WTC11 (cell line): ENCODE data around the gene SP140L. TPM values are rescaled to one million over a fixed set of nuclear protein-coding genes. Genes with fewer than 3 reads are reported as not detected.

Experiments
- ATAC-seq: fragments of 200-7000 bp; cut with Tn5 transposase; 2 replicates; pipeline ENCODE4 v1.10.0; 2021; ENCODE audit warnings: mild to moderate bottlenecking, moderate library complexity
- CTCF ChIA-PET: fragments of 300-600 bp; sonication (Branson Sonifier 250); formaldehyde crosslinking; loops from one replicate; lab custom pipeline; 2021; ENCODE audit warnings: antibody characterized with exemption; lab: Charles Lee
- POLR2A ChIA-PET: fragments of 350-600 bp; sonication (Branson Sonifier 250); formaldehyde crosslinking; loops from one replicate; lab custom pipeline; 2021; ENCODE audit warnings: antibody characterized with exemption; lab: Charles Lee
- DNase-seq: peaks from one replicate; pipeline ENCODE4 v3.0.0; 2021; ENCODE audit warnings: low spot score
- H3K27ac Mint-ChIP-seq: 2 replicates; pipeline ENCODE4 v1.8.0; 2021; ENCODE audit warnings: mixed read lengths
- H3K27me3 Mint-ChIP-seq: 2 replicates; pipeline ENCODE4 v1.8.0; 2021; ENCODE audit warnings: low read depth, mild to moderate bottlenecking, moderate library complexity, mixed read lengths
- H3K36me3 Mint-ChIP-seq: 2 replicates; pipeline ENCODE4 v1.8.0; 2021; ENCODE audit warnings: mixed read lengths
- H3K4me1 Mint-ChIP-seq: 2 replicates; pipeline ENCODE4 v1.8.0; 2022; ENCODE audit warnings: mixed read lengths
- H3K4me3 Mint-ChIP-seq: 2 replicates; pipeline ENCODE4 v1.8.0; 2021; ENCODE audit warnings: mild to moderate bottlenecking, moderate library complexity, mixed read lengths
- H3K9me3 Mint-ChIP-seq: 2 replicates; pipeline ENCODE4 v1.8.0; 2021; ENCODE audit warnings: mixed read lengths
- CREB1 ChIP-seq: sonication (generic); formaldehyde crosslinking; IDR thresholded peaks from 2 replicates; pipeline ENCODE4 v1.8.0; 2023; ENCODE audit warnings: mild to moderate bottlenecking, missing genetic modification reagents
- ELF4 ChIP-seq: sonication (generic); formaldehyde crosslinking; IDR thresholded peaks from 2 replicates; pipeline ENCODE4 v1.8.1; 2022; ENCODE audit warnings: low read depth, mild to moderate bottlenecking, moderate library complexity, missing genetic modification reagents
- EMX1 ChIP-seq: fragments of 250-450 bp; sonication (Bioruptor Pico); IDR thresholded peaks from 2 replicates; pipeline ENCODE4 v1.8.0; 2021; ENCODE audit warnings: mild to moderate bottlenecking
- ETV6 ChIP-seq: sonication (generic); formaldehyde crosslinking; IDR thresholded peaks from 2 replicates; pipeline ENCODE4 v1.8.1; 2022; ENCODE audit warnings: mild to moderate bottlenecking, missing genetic modification reagents
- FOXJ3 ChIP-seq: sonication (generic); formaldehyde crosslinking; IDR thresholded peaks from 2 replicates; pipeline ENCODE4 v1.9.0; 2021; ENCODE audit warnings: missing genetic modification reagents, mild to moderate bottlenecking, borderline replicate concordance
- FOXK1 ChIP-seq: sonication (generic); formaldehyde crosslinking; IDR thresholded peaks from 2 replicates; pipeline ENCODE4 v1.8.0; 2022; ENCODE audit warnings: mild to moderate bottlenecking, moderate library complexity, missing genetic modification reagents
- HMGA2 ChIP-seq: fragments of 250-450 bp; sonication (Bioruptor Pico); IDR thresholded peaks from 2 replicates; pipeline ENCODE4 v1.4.0; 2021; ENCODE audit warnings: mild to moderate bottlenecking, moderate library complexity
- JAZF1 ChIP-seq: fragments of 250-450 bp; sonication (Bioruptor Pico); IDR thresholded peaks from 2 replicates; pipeline ENCODE4 v1.9.0; 2021; ENCODE audit warnings: moderate library complexity, mild to moderate bottlenecking, inconsistent platforms
- MYBL2 ChIP-seq: sonication (generic); formaldehyde crosslinking; IDR thresholded peaks from 2 replicates; pipeline ENCODE4 v1.8.1; 2023; ENCODE audit warnings: mild to moderate bottlenecking, moderate library complexity, missing genetic modification reagents
- OVOL2 ChIP-seq: fragments of 250-450 bp; sonication (Bioruptor Pico); IDR thresholded peaks from 2 replicates; pipeline ENCODE4 v1.9.0; 2021; ENCODE audit warnings: mild to moderate bottlenecking, borderline replicate concordance
- RORB ChIP-seq: fragments of 250-450 bp; sonication (Bioruptor Pico); IDR thresholded peaks from 2 replicates; pipeline ENCODE4 v1.9.0; 2021; ENCODE audit warnings: mild to moderate bottlenecking
- SMAD3 ChIP-seq: sonication (generic); formaldehyde crosslinking; IDR thresholded peaks from 2 replicates; pipeline ENCODE4 v1.8.0; 2022; ENCODE audit warnings: missing genetic modification reagents, mild to moderate bottlenecking, borderline replicate concordance
- TEAD1 ChIP-seq: sonication (generic); formaldehyde crosslinking; IDR thresholded peaks from 2 replicates; pipeline ENCODE4 v1.8.0; 2022; ENCODE audit warnings: mild to moderate bottlenecking, missing genetic modification reagents
- TEAD4 ChIP-seq: sonication (generic); formaldehyde crosslinking; IDR thresholded peaks from 2 replicates; pipeline ENCODE4 v1.8.0; 2022; ENCODE audit warnings: mild to moderate bottlenecking, missing genetic modification reagents
- ZNF232 ChIP-seq: sonication (generic); formaldehyde crosslinking; IDR thresholded peaks from 2 replicates; pipeline ENCODE4 v1.8.0; 2022; ENCODE audit warnings: mild to moderate bottlenecking, missing genetic modification reagents
- ZNF396 ChIP-seq: fragments of 250-450 bp; sonication (Bioruptor Pico); IDR thresholded peaks from 2 replicates; pipeline ENCODE4 v1.8.0; 2021; ENCODE audit warnings: mild to moderate bottlenecking, moderate library complexity, borderline replicate concordance
- total RNA-seq: library from RNA; stranded (reverse); gene quantifications from 3 replicates; pipeline ENCODE4 v1.2.3, GENCODE V29; 2021
- TF ChIP-seq, protein P1 (sequence below): sonication (generic); formaldehyde crosslinking; IDR thresholded peaks from 2 replicates; pipeline ENCODE4 v1.8.1; 2023; ENCODE audit warnings: mild to moderate bottlenecking, missing genetic modification reagents, moderate library complexity
- TF ChIP-seq, protein P2 (sequence below): sonication (generic); formaldehyde crosslinking; IDR thresholded peaks from 2 replicates; pipeline ENCODE4 v1.8.0; 2022; ENCODE audit warnings: mild to moderate bottlenecking, missing genetic modification reagents
- TF ChIP-seq, protein P3 (sequence below): sonication (generic); formaldehyde crosslinking; IDR thresholded peaks from 2 replicates; pipeline ENCODE4 v1.8.0; 2023; ENCODE audit warnings: missing genetic modification reagents, mild to moderate bottlenecking, borderline replicate concordance
- TF ChIP-seq, protein P4 (sequence below): sonication (generic); formaldehyde crosslinking; IDR thresholded peaks from 2 replicates; pipeline ENCODE4 v1.8.0; 2022; ENCODE audit warnings: mild to moderate bottlenecking, missing genetic modification reagents
- TF ChIP-seq, protein P5 (sequence below): sonication (generic); formaldehyde crosslinking; IDR thresholded peaks from 2 replicates; pipeline ENCODE4 v1.8.1; 2023; ENCODE audit warnings: mild to moderate bottlenecking, missing genetic modification reagents
- TF ChIP-seq, protein P6 (sequence below): fragments of 250-450 bp; sonication (Bioruptor Pico); IDR thresholded peaks from 2 replicates; pipeline ENCODE4 v1.9.0; 2021; ENCODE audit warnings: mild to moderate bottlenecking
- TF ChIP-seq, protein P7 (sequence below): sonication (generic); formaldehyde crosslinking; IDR thresholded peaks from 2 replicates; pipeline ENCODE4 v1.8.0; 2023; ENCODE audit warnings: missing genetic modification reagents

The SP140L gene
- total RNA-seq, 1 experiment from 2014 or later: 3.2 TPM

DNA sequence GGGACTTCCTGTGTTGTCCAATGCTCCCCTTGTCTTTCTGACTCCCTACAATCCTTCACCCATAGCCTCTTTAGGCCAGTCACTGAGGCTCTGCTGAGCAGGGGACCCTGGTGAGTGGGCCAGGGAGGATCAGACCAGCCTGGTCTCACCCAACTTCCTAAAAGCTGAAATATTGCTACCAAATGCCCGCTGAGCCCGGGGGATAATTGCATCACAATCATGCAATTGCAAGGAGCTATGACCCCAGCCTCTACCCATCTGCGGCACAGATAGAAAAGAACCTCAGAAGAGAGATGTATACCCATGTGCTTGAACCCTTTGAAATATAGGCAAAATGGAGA lies 85.3 kb downstream of the SP140L start:
- POLR2A ChIA-PET: no interaction called here
- H3K4me1 Mint-ChIP-seq: peaks cover 11% of the 10 kb centered on the region
- no peaks in the 10 kb centered on the region for H3K36me3 Mint-ChIP-seq
- H3K4me3 Mint-ChIP-seq: peak overlapping the region; percentile 85
- peaks cover 39% of the 10 kb centered on the region for H3K27me3 Mint-ChIP-seq
- TF ChIP-seq, protein P1, sequence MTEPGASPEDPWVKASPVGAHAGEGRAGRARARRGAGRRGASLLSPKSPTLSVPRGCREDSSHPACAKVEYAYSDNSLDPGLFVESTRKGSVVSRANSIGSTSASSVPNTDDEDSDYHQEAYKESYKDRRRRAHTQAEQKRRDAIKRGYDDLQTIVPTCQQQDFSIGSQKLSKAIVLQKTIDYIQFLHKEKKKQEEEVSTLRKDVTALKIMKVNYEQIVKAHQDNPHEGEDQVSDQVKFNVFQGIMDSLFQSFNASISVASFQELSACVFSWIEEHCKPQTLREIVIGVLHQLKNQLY (CRISPR knock-in tag): no peak
- TF ChIP-seq FOXJ3 (CRISPR knock-in tag) (no peak), CREB1 (no peak), OVOL2 (CRISPR knock-in tag) (no peak), JAZF1 (CRISPR knock-in tag) (no peak), RORB (CRISPR knock-in tag) (no peak), EMX1 (CRISPR knock-in tag) (no peak), TEAD1 (CRISPR knock-in tag) (no peak), TEAD4 (CRISPR knock-in tag) (no peak)
- TF ChIP-seq, protein P2, sequence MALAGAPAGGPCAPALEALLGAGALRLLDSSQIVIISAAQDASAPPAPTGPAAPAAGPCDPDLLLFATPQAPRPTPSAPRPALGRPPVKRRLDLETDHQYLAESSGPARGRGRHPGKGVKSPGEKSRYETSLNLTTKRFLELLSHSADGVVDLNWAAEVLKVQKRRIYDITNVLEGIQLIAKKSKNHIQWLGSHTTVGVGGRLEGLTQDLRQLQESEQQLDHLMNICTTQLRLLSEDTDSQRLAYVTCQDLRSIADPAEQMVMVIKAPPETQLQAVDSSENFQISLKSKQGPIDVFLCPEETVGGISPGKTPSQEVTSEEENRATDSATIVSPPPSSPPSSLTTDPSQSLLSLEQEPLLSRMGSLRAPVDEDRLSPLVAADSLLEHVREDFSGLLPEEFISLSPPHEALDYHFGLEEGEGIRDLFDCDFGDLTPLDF (CRISPR knock-in tag): no peak
- TF ChIP-seq, protein P3, sequence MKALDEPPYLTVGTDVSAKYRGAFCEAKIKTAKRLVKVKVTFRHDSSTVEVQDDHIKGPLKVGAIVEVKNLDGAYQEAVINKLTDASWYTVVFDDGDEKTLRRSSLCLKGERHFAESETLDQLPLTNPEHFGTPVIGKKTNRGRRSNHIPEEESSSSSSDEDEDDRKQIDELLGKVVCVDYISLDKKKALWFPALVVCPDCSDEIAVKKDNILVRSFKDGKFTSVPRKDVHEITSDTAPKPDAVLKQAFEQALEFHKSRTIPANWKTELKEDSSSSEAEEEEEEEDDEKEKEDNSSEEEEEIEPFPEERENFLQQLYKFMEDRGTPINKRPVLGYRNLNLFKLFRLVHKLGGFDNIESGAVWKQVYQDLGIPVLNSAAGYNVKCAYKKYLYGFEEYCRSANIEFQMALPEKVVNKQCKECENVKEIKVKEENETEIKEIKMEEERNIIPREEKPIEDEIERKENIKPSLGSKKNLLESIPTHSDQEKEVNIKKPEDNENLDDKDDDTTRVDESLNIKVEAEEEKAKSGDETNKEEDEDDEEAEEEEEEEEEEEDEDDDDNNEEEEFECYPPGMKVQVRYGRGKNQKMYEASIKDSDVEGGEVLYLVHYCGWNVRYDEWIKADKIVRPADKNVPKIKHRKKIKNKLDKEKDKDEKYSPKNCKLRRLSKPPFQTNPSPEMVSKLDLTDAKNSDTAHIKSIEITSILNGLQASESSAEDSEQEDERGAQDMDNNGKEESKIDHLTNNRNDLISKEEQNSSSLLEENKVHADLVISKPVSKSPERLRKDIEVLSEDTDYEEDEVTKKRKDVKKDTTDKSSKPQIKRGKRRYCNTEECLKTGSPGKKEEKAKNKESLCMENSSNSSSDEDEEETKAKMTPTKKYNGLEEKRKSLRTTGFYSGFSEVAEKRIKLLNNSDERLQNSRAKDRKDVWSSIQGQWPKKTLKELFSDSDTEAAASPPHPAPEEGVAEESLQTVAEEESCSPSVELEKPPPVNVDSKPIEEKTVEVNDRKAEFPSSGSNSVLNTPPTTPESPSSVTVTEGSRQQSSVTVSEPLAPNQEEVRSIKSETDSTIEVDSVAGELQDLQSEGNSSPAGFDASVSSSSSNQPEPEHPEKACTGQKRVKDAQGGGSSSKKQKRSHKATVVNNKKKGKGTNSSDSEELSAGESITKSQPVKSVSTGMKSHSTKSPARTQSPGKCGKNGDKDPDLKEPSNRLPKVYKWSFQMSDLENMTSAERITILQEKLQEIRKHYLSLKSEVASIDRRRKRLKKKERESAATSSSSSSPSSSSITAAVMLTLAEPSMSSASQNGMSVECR (CRISPR knock-in tag): no peak
- TF ChIP-seq, all 79 proteins: peak for 0
- 0 out of 2 replicates have a peak, but pooled peaks cover 2% of the 10 kb centered on the region for H3K9me3 Mint-ChIP-seq
- no peak overlapping the region for H3K27ac Mint-ChIP-seq
- DNase-seq: no peak
- CTCF ChIA-PET: interaction anchor here (1.1 kb wide), 1 partner anchor 344 kb away, joined by 3 read pairs; the partner anchor contains the start of gene SLC16A14
- ATAC-seq: no peak

DNA sequence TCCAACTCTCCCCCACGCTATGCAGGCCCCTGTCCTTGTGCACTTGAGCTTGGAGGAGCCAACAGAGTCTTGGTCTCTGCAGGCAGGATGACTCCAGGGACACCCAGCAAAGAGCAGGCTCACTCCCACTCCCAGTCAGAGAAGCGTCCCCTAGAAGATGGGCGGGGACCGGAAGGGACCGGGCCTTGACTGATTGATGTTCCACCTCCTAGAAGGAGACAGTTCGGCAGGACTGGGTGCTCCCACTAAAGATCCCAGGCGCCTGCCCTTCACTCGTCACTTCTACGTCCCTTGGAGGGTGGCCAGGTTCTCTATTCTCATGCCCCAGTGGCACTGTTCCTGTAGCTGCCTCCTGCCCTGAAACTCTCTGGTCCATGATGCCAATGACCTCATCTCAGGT lies 85.9 kb downstream of the SP140L start:
- ATAC-seq: no peak
- Mint-ChIP-seq H3K36me3 (no peaks in the 10 kb centered on the region), H3K9me3 (no peaks in the 10 kb centered on the region), H3K27me3 (peaks cover 39% of the 10 kb centered on the region), H3K4me3 (no peak overlapping the region), H3K4me1 (peaks cover 11% of the 10 kb centered on the region), H3K27ac (no peak overlapping the region)
- no peak for DNase-seq
- POLR2A ChIA-PET: no interaction called here
- CTCF ChIA-PET: no interaction called here
- TF ChIP-seq, protein P4, sequence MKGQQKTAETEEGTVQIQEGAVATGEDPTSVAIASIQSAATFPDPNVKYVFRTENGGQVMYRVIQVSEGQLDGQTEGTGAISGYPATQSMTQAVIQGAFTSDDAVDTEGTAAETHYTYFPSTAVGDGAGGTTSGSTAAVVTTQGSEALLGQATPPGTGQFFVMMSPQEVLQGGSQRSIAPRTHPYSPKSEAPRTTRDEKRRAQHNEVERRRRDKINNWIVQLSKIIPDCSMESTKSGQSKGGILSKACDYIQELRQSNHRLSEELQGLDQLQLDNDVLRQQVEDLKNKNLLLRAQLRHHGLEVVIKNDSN (CRISPR knock-in tag): no peak
- no peak for TF ChIP-seq ETV6
- TF ChIP-seq FOXK1: no peak
- no peak for TF ChIP-seq OVOL2 (CRISPR knock-in tag)
- TF ChIP-seq, protein P5, sequence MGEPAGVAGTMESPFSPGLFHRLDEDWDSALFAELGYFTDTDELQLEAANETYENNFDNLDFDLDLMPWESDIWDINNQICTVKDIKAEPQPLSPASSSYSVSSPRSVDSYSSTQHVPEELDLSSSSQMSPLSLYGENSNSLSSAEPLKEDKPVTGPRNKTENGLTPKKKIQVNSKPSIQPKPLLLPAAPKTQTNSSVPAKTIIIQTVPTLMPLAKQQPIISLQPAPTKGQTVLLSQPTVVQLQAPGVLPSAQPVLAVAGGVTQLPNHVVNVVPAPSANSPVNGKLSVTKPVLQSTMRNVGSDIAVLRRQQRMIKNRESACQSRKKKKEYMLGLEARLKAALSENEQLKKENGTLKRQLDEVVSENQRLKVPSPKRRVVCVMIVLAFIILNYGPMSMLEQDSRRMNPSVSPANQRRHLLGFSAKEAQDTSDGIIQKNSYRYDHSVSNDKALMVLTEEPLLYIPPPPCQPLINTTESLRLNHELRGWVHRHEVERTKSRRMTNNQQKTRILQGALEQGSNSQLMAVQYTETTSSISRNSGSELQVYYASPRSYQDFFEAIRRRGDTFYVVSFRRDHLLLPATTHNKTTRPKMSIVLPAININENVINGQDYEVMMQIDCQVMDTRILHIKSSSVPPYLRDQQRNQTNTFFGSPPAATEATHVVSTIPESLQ (CRISPR knock-in tag): no peak
- TF ChIP-seq SMAD3 (CRISPR knock-in tag): no peak
- TF ChIP-seq MYBL2 (CRISPR knock-in tag): no peak
- no peak for TF ChIP-seq ELF4 (CRISPR knock-in tag)
- no peak for TF ChIP-seq ZNF396 (CRISPR knock-in tag)
- TF ChIP-seq, protein P6, sequence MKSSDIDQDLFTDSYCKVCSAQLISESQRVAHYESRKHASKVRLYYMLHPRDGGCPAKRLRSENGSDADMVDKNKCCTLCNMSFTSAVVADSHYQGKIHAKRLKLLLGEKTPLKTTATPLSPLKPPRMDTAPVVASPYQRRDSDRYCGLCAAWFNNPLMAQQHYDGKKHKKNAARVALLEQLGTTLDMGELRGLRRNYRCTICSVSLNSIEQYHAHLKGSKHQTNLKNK (CRISPR knock-in tag): no peak
- TF ChIP-seq, protein P7, sequence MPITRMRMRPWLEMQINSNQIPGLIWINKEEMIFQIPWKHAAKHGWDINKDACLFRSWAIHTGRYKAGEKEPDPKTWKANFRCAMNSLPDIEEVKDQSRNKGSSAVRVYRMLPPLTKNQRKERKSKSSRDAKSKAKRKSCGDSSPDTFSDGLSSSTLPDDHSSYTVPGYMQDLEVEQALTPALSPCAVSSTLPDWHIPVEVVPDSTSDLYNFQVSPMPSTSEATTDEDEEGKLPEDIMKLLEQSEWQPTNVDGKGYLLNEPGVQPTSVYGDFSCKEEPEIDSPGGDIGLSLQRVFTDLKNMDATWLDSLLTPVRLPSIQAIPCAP: no peak
- TF ChIP-seq ZNF232: no peak
- TF ChIP-seq HMGA2 (CRISPR knock-in tag): no peak
